Heart left ventricle (tissue), 16 donors: ENCODE results near the gene PIGB. TPM values are rescaled to one million over a fixed set of nuclear protein-coding genes. Genes with fewer than 3 reads are reported as not detected.

ENCODE experiments used
- ATAC-seq, 4 donors: fragments of 200-7000 bp; cut with Tn5 transposase; one replicate each; pipeline ENCODE4 v1.9.1; 2020 to 2022; ENCODE audit warnings: moderate library complexity in 4 of 4, mild to moderate bottlenecking in 3 of 4, moderate number of reproducible peaks in 1 of 4
- DNase-seq, 5 donors: peaks; one replicate each; pipeline ENCODE4 v3.0.0-alpha.2; 2020
- H3K27ac ChIP-seq, 12 donors: fragments of 200-600 bp; sonication (generic) in 4 of 12; one replicate each; pipeline versions ENCODE4 v1.5.0 to v1.8.0; 2016 to 2022; ENCODE audit warnings: mild to moderate bottlenecking in 2 of 12
- H3K27me3 ChIP-seq, 9 donors: fragments of 200-600 bp; sonication (generic) in 2 of 9; one replicate each; pipeline versions ENCODE4 v1.5.1 to v1.8.0; 2016 to 2022; ENCODE audit warnings: mild to moderate bottlenecking in 3 of 9
- H3K36me3 ChIP-seq, 9 donors: fragments of 200-600 bp; sonication (generic) in 2 of 9; one replicate each; pipeline versions ENCODE4 v1.5.0 to v1.8.0; 2018 to 2022; ENCODE audit warnings: mild to moderate bottlenecking in 2 of 9
- H3K4me1 ChIP-seq, 12 donors: fragments of 200-600 bp; sonication (generic) in 4 of 12; one replicate each; pipeline versions ENCODE4 v1.5.0 to v1.8.0; 2016 to 2022; ENCODE audit warnings: mild to moderate bottlenecking in 3 of 12
- H3K4me3 ChIP-seq, 12 donors: fragments of 200-600 bp; sonication (generic) in 4 of 12; one replicate each; pipeline versions ENCODE4 v1.5.0 to v1.8.0; 2017 to 2022; ENCODE audit warnings: mild to moderate bottlenecking in 9 of 12, moderate library complexity in 4 of 12
- H3K9me3 ChIP-seq, 12 donors: fragments of 200-600 bp; sonication (generic) in 4 of 12; one replicate each; pipeline versions ENCODE4 v1.5.0 to v1.8.0; 2016 to 2022; ENCODE audit warnings: mild to moderate bottlenecking in 1 of 12
- CTCF ChIP-seq, 12 donors: fragments of 200-600 bp; sonication (generic) in 4 of 12; IDR thresholded peaks; one replicate each; pipeline versions ENCODE4 v1.5.0 to v1.8.0; 2018 to 2022; ENCODE audit warnings: antibody characterized with exemption in 12 of 12, mild to moderate bottlenecking in 5 of 12
- POLR2A ChIP-seq, 2 donors: fragments of 450-650 bp; IDR thresholded peaks; one replicate each; pipeline ENCODE4 v1.6.1; 2017; ENCODE audit warnings: antibody characterized with exemption in 2 of 2, mild to moderate bottlenecking in 2 of 2, moderate library complexity in 2 of 2
- WGBS, 4 donors: extraction: QIAGEN DNeasy Blood & Tissue Kit in 2 of 4; methylation state at CpG; one replicate each; pipeline versions ENCODE4 v1.1.5 to v1.1.7; 2013 to 2018; 5-methylcytosine and 5-hydroxymethylcytosine counted together
- intact Hi-C, 10 donors: fragments of 100-400 bp; cut with DNase I; formaldehyde crosslinking; loops; one replicate each; pipeline versions ENCODE4 v1.11.1 to v1.14.2; 2022
- polyA plus RNA-seq, 2 donors: library from polyadenylated mRNA; stranded (reverse); fragments of 200-250 nt; gene quantifications; one replicate each; pipeline ENCODE4 v1.2.3, GENCODE V29; 2013
- total RNA-seq, 9 donors: library from RNA; depleted of rRNA in 2 of 9; stranded (reverse); fragments of >200 nt in 2 of 9; fragmentation: NEBNext Ultra II Directional in 3 of 9; extraction: Animal tissue kit (Norgen Biotek cat#: 25700) in 3 of 9; gene quantifications; one replicate each; pipeline versions ENCODE4 v1.1.0 to v1.2.4, GENCODE V29; 2016 to 2023
- donor health status: ischemic (EF 13 %, LVEDD 7.1; RV severe dilation, severe dysfunction).
- donor health status: healthy with polysubstance abuse.
- donor health status: DM: no; HTN: yes; CAD: no.
- donor health status: DM: no; HTN: no; CAD: no.
- donor health status: ischemic (EF 25% LVEDD 6.9; RV normal size, moderate dysfunction).
- donor health status: ischemic (EF 25% LVEDD 5.7; RV mildly dilated, moderate dysfunction).
- donor health status: healthy.
- donor health status: DM: yes; HTN: yes; CAD: no.
- donor health status: ischemic (EF 35%, LVEDD 5.7; RV mildly dilated, moderate dysfunction).
- donor health status: nonischemic (EF 11% LVEDD 7.7; RV severe dilation, severe dysfunction).
- donor health status: DM: yes; HTN: yes; CAD: no.
- donor health status: PGD.
- donor health status: ischemic (EF 29% LVEDD 5.4; RV normal size, mild dysfunction).
- donor health status: nonischemic (EF 23%, LVEDD 6.1; RV moderate dilation, normal function).

PIGB gene
- total and polyA plus RNA-seq, 11 donors: 2.3 to 10.3 (median 3.0) TPM

DNA sequence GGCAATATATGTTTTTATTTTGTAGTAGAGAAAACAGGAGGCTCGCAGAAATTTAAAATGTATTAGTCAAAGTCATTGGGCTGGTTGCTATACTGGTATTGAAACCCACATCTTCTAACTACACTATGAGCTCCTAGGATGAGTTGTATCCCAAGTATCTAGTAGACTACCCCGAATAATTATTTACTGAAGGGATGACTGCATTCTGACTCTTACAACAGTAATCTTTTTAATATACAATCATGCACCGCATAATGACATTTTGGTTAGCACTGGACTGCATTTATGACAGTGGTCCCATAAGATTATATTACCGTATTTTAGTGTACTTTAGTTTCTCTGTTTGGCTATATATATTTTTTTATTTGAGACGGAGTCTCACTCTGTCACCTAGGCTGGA is 15.3 kb downstream of the PIGB start:
- Histone ChIP-seq H3K4me3 (no peak overlapping the region), H3K27me3 (no peaks in the 10 kb centered on the region), H3K36me3 (peaks cover 0 to 96% (median 59%) of the 10 kb centered on the region in 9 donors), H3K4me1 (no peaks in the 10 kb centered on the region), H3K9me3 (no peaks in the 10 kb centered on the region), H3K27ac (no peak overlapping the region)
- TF ChIP-seq POLR2A (IDR thresholded peaks at IDR 0.05): no peak
- no peak for TF ChIP-seq CTCF (IDR thresholded peaks at IDR 0.05)
- DNase-seq: no peak
- no peak for ATAC-seq
- 96 to 97% (median 96%) methylated on average over 5 of the region's 5 CpGs for WGBS, 4 donors
- intact Hi-C loops: no loop called here

GRCh38 chr15:55334997-55335396 is 16.0 kb downstream of the PIGB start:
- ATAC-seq (no peak), DNase-seq (no peak)
- H3K27me3 ChIP-seq: no peaks in the 10 kb centered on the region
- H3K9me3 ChIP-seq: no peaks in the 10 kb centered on the region
- no peak overlapping the region for H3K4me3 ChIP-seq
- no peaks in the 10 kb centered on the region for H3K4me1 ChIP-seq
- intact Hi-C loops: no loop called here
- H3K27ac ChIP-seq: no peak overlapping the region
- TF ChIP-seq POLR2A (IDR thresholded peaks at IDR 0.05) (no peak), CTCF (IDR thresholded peaks at IDR 0.05) (no peak)
- 98 to 100% (median 100%) methylated on average over 1 of the region's 1 CpG for WGBS, 4 donors
- H3K36me3 ChIP-seq: peaks cover 0 to 96% (median 65%) of the 10 kb centered on the region in 9 donors

- Histone ChIP-seq H3K4me3 (no peak overlapping the region), H3K36me3 (peaks cover 0 to 89% (median 70%) of the 10 kb centered on the region in 9 donors), H3K4me1 (no peaks in the 10 kb centered on the region), H3K9me3 (no peaks in the 10 kb centered on the region), H3K27ac (no peak overlapping the region), H3K27me3 (no peaks in the 10 kb centered on the region)
- TF ChIP-seq POLR2A (IDR thresholded peaks at IDR 0.05) (no peak), CTCF (IDR thresholded peaks at IDR 0.05) (no peak)
- 80 to 93% (median 89%) methylated on average over 1 of the region's 1 CpG for WGBS, 4 donors
- DNase-seq (no peak), ATAC-seq (no peak)
- intact Hi-C loops: no loop called here
Measured at GRCh38 chr15:55337160-55337559, 18.1 kb downstream of the PIGB start.

GRCh38 chr15:55343168-55343567 is 24.1 kb downstream of the PIGB start:
- H3K36me3 ChIP-seq: peaks cover 0 to 67% (median 41%) of the 10 kb centered on the region in 9 donors
- no peaks in the 10 kb centered on the region for H3K27me3 ChIP-seq
- H3K9me3 ChIP-seq: no peaks in the 10 kb centered on the region
- intact Hi-C loops: no loop called here
- peaks cover 0 to 4% (median 0%) of the 10 kb centered on the region in 12 donors for H3K4me1 ChIP-seq
- H3K4me3 ChIP-seq: no peak overlapping the region
- no peak overlapping the region for H3K27ac ChIP-seq
- DNase-seq (no peak), ATAC-seq (no peak)
- 80 to 90% (median 84%) methylated on average over 2 of the region's 2 CpGs for WGBS, 4 donors
- TF ChIP-seq POLR2A (IDR thresholded peaks at IDR 0.05) (no peak), CTCF (IDR thresholded peaks at IDR 0.05) (no peak)
